ENCODE measurements around the gene PLAAT4.

PLAAT4 gene

GRCh38 chr11:63552921-63553320, 16.3 kb downstream of the PLAAT4 start:
- TF ChIP-seq YY1 (IDR thresholded peaks at IDR 0.05; ENCODE audit: insufficient read depth, insufficient read length) (no peak), ZNF274 (IDR thresholded peaks at IDR 0.05; ENCODE audit: low read depth, low read length) (no peak), SUZ12 (IDR thresholded peaks at IDR 0.05; ENCODE audit: extremely low read depth, insufficient read depth, insufficient read length) (no peak)
- no peak for DNase-seq (ENCODE audit: low read depth, low spot score)
- Histone ChIP-seq H3K9ac (ENCODE audit: insufficient read length, low read depth) (no peak overlapping the region), H3K4me3 (ENCODE audit: insufficient read length, low read depth) (no peak overlapping the region), H3K27me3 (ENCODE audit: insufficient read depth, insufficient read length) (no peaks in the 10 kb centered on the region), H3K9me3 (ENCODE audit: insufficient read depth, low read length) (no peaks in the 10 kb centered on the region; the same call in 1 of the 2 replicates), H3K4me1 (ENCODE audit: insufficient read depth, insufficient read length) (peaks cover 13% of the 10 kb centered on the region), H3K36me3 (ENCODE audit: insufficient read depth, insufficient read length, low read length) (no peaks in the 10 kb centered on the region)

GRCh38 chr11:63553759-63554158, 17.2 kb downstream of the PLAAT4 start:
- peaks cover 13% of the 10 kb centered on the region for H3K4me1 ChIP-seq (ENCODE audit: insufficient read depth, insufficient read length)
- H3K9me3 ChIP-seq (ENCODE audit: insufficient read depth, low read length) = no peaks in the 10 kb centered on the region; the same call in 1 of the 2 replicates
- H3K4me3 ChIP-seq (ENCODE audit: insufficient read length, low read depth) = no peak overlapping the region
- H3K9ac ChIP-seq (ENCODE audit: insufficient read length, low read depth) = no peak overlapping the region
- DNase-seq (ENCODE audit: low read depth, low spot score) = no peak
- H3K27me3 ChIP-seq (ENCODE audit: insufficient read depth, insufficient read length) = no peaks in the 10 kb centered on the region
- no peaks in the 10 kb centered on the region for H3K36me3 ChIP-seq (ENCODE audit: insufficient read depth, insufficient read length, low read length)
- TF ChIP-seq YY1 (IDR thresholded peaks at IDR 0.05; ENCODE audit: insufficient read depth, insufficient read length) (no peak), ZNF274 (IDR thresholded peaks at IDR 0.05; ENCODE audit: low read depth, low read length) (no peak), SUZ12 (IDR thresholded peaks at IDR 0.05; ENCODE audit: extremely low read depth, insufficient read depth, insufficient read length) (no peak)

GRCh38 chr11:63554877-63555223, 18.2 kb downstream of the PLAAT4 start:
- TF ChIP-seq ZNF274 (IDR thresholded peaks at IDR 0.05; ENCODE audit: low read depth, low read length) (no peak), SUZ12 (IDR thresholded peaks at IDR 0.05; ENCODE audit: extremely low read depth, insufficient read depth, insufficient read length) (no peak), YY1 (IDR thresholded peaks at IDR 0.05; ENCODE audit: insufficient read depth, insufficient read length) (no peak)
- no peak overlapping the region for H3K4me3 ChIP-seq (ENCODE audit: insufficient read length, low read depth)
- H3K9ac ChIP-seq (ENCODE audit: insufficient read length, low read depth) = no peak overlapping the region
- peaks cover 13% of the 10 kb centered on the region for H3K4me1 ChIP-seq (ENCODE audit: insufficient read depth, insufficient read length)
- no peaks in the 10 kb centered on the region for H3K36me3 ChIP-seq (ENCODE audit: insufficient read depth, insufficient read length, low read length)
- DNase-seq (ENCODE audit: low read depth, low spot score) = no peak
- no peaks in the 10 kb centered on the region; the same call in 1 of the 2 replicates for H3K9me3 ChIP-seq (ENCODE audit: insufficient read depth, low read length)
- H3K27me3 ChIP-seq (ENCODE audit: insufficient read depth, insufficient read length) = no peaks in the 10 kb centered on the region

- no peaks in the 10 kb centered on the region for H3K9me3 ChIP-seq (ENCODE audit: insufficient read depth, low read length)
- H3K27me3 ChIP-seq (ENCODE audit: insufficient read depth, insufficient read length) = no peaks in the 10 kb centered on the region
- H3K9ac ChIP-seq (ENCODE audit: insufficient read length, low read depth) = no peak overlapping the region
- DNase-seq (ENCODE audit: low read depth, low spot score) = no peak
- peaks cover 15% of the 10 kb centered on the region for H3K4me1 ChIP-seq (ENCODE audit: insufficient read depth, insufficient read length)
- no peak for TF ChIP-seq YY1 (IDR thresholded peaks at IDR 0.05; ENCODE audit: insufficient read depth, insufficient read length)
- TF ChIP-seq ZNF274 (IDR thresholded peaks at IDR 0.05; ENCODE audit: low read depth, low read length) = no peak
- TF ChIP-seq SUZ12 (IDR thresholded peaks at IDR 0.05; ENCODE audit: extremely low read depth, insufficient read depth, insufficient read length) = no peak
- H3K4me3 ChIP-seq (ENCODE audit: insufficient read length, low read depth) = no peak overlapping the region
- H3K36me3 ChIP-seq (ENCODE audit: insufficient read depth, insufficient read length, low read length) = no peaks in the 10 kb centered on the region
These were observed 19.9 kb downstream of the PLAAT4 start for GRCh38 chr11:63556404-63557013.

GRCh38 chr11:63557570-63557969, 21.0 kb downstream of the PLAAT4 start:
- Histone ChIP-seq H3K9me3 (ENCODE audit: insufficient read depth, low read length) (no peaks in the 10 kb centered on the region), H3K36me3 (ENCODE audit: insufficient read depth, insufficient read length, low read length) (no peaks in the 10 kb centered on the region), H3K27me3 (ENCODE audit: insufficient read depth, insufficient read length) (no peaks in the 10 kb centered on the region), H3K4me3 (ENCODE audit: insufficient read length, low read depth) (no peak overlapping the region), H3K9ac (ENCODE audit: insufficient read length, low read depth) (no peak overlapping the region), H3K4me1 (ENCODE audit: insufficient read depth, insufficient read length) (peaks cover 15% of the 10 kb centered on the region)
- no peak for DNase-seq (ENCODE audit: low read depth, low spot score)
- TF ChIP-seq ZNF274 (IDR thresholded peaks at IDR 0.05; ENCODE audit: low read depth, low read length) = no peak
- no peak for TF ChIP-seq SUZ12 (IDR thresholded peaks at IDR 0.05; ENCODE audit: extremely low read depth, insufficient read depth, insufficient read length)
- TF ChIP-seq YY1 (IDR thresholded peaks at IDR 0.05; ENCODE audit: insufficient read depth, insufficient read length) = no peak

GRCh38 chr11:63558459-63559157, 22.0 kb downstream of the PLAAT4 start:
- H3K4me3 ChIP-seq (ENCODE audit: insufficient read length, low read depth) = no peak overlapping the region
- no peak overlapping the region for H3K9ac ChIP-seq (ENCODE audit: insufficient read length, low read depth)
- peaks cover 9% of the 10 kb centered on the region for H3K4me1 ChIP-seq (ENCODE audit: insufficient read depth, insufficient read length)
- H3K9me3 ChIP-seq (ENCODE audit: insufficient read depth, low read length) = no peaks in the 10 kb centered on the region
- TF ChIP-seq ZNF274 (IDR thresholded peaks at IDR 0.05; ENCODE audit: low read depth, low read length) = no peak
- TF ChIP-seq SUZ12 (IDR thresholded peaks at IDR 0.05; ENCODE audit: extremely low read depth, insufficient read depth, insufficient read length) = no peak
- TF ChIP-seq YY1 (IDR thresholded peaks at IDR 0.05; ENCODE audit: insufficient read depth, insufficient read length) = no peak
- DNase-seq (ENCODE audit: low read depth, low spot score) = no peak
- H3K36me3 ChIP-seq (ENCODE audit: insufficient read depth, insufficient read length, low read length) = no peaks in the 10 kb centered on the region
- H3K27me3 ChIP-seq (ENCODE audit: insufficient read depth, insufficient read length) = no peaks in the 10 kb centered on the region

GRCh38 chr11:63560506-63561180, 24.0 kb downstream of the PLAAT4 start:
- TF ChIP-seq ZNF274 (IDR thresholded peaks at IDR 0.05; ENCODE audit: low read depth, low read length) = no peak
- no peak for TF ChIP-seq SUZ12 (IDR thresholded peaks at IDR 0.05; ENCODE audit: extremely low read depth, insufficient read depth, insufficient read length)
- TF ChIP-seq YY1 (IDR thresholded peaks at IDR 0.05; ENCODE audit: insufficient read depth, insufficient read length) = no peak
- H3K27me3 ChIP-seq (ENCODE audit: insufficient read depth, insufficient read length) = no peaks in the 10 kb centered on the region
- no peaks in the 10 kb centered on the region for H3K9me3 ChIP-seq (ENCODE audit: insufficient read depth, low read length)
- DNase-seq (ENCODE audit: low read depth, low spot score) = no peak
- no peak overlapping the region for H3K4me3 ChIP-seq (ENCODE audit: insufficient read length, low read depth)
- no peak overlapping the region for H3K9ac ChIP-seq (ENCODE audit: insufficient read length, low read depth)
- H3K36me3 ChIP-seq (ENCODE audit: insufficient read depth, insufficient read length, low read length) = no peaks in the 10 kb centered on the region
- H3K4me1 ChIP-seq (ENCODE audit: insufficient read depth, insufficient read length) = peaks cover 5% of the 10 kb centered on the region

Data from NT2/D1 (cell line).